Measurements from ENCODE around the gene PTPN23.

DNA sequence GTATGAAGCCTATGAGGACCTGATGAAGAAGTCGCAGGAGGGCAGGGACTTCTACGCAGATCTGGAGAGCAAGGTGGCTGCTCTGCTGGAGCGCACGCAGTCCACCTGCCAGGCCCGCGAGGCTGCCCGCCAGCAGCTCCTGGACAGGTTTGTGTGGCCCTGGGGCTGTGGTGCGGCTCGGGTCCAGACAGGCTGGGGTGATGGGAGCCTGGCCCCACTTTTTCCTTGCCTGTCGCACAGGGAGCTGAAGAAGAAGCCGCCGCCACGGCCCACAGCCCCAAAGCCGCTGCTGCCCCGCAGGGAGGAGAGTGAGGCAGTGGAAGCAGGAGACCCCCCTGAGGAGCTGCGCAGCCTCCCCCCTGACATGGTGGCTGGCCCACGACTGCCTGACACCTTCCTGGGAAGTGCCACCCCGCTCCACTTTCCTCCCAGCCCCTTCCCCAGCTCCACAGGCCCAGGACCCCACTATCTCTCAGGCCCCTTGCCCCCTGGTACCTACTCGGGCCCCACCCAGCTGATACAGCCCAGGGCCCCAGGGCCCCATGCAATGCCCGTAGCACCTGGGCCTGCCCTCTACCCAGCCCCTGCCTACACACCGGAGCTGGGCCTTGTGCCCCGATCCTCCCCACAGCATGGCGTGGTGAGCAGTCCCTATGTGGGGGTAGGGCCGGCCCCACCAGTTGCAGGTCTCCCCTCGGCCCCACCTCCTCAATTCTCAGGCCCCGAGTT is 29.0 kb downstream of the PTPN23 start:
- TF ChIP-seq, protein P1, sequence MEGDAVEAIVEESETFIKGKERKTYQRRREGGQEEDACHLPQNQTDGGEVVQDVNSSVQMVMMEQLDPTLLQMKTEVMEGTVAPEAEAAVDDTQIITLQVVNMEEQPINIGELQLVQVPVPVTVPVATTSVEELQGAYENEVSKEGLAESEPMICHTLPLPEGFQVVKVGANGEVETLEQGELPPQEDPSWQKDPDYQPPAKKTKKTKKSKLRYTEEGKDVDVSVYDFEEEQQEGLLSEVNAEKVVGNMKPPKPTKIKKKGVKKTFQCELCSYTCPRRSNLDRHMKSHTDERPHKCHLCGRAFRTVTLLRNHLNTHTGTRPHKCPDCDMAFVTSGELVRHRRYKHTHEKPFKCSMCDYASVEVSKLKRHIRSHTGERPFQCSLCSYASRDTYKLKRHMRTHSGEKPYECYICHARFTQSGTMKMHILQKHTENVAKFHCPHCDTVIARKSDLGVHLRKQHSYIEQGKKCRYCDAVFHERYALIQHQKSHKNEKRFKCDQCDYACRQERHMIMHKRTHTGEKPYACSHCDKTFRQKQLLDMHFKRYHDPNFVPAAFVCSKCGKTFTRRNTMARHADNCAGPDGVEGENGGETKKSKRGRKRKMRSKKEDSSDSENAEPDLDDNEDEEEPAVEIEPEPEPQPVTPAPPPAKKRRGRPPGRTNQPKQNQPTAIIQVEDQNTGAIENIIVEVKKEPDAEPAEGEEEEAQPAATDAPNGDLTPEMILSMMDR (IDR thresholded peaks at IDR 0.05): no peak
- TF ChIP-seq POLR2A (IDR thresholded peaks at IDR 0.05): no peak
